HEK293 (cell line): ENCODE data around the gene ANKRD22.

Experiments used
- CTCF ChIA-PET: fragments of 350-600 bp; formaldehyde crosslinking; extraction: SDS; loops from one replicate; lab custom pipeline; 2021; ENCODE audit warnings: antibody characterized with exemption; lab: Yijun Ruan, JAX
- POLR2A ChIA-PET: fragments of 300-600 bp; formaldehyde crosslinking; extraction: SDS; loops from one replicate; lab custom pipeline; 2020; ENCODE audit warnings: antibody characterized with exemption, inconsistent platforms; lab: Yijun Ruan, JAX
- H3K27ac ChIP-seq: fragments of 200-500 bp; sonication (Bioruptor generic); 2 replicates; pipeline ENCODE4 v1.5.1; 2014; ENCODE audit warnings: low read depth, low read length, control low read depth, inconsistent platforms; ENCODE audit errors: extremely low read depth
- H3K36me3 ChIP-seq, 2 experiments: fragments of 200-500 bp in 1 of 2; sonication (Bioruptor generic) in 1 of 2; 1 replicate in 1 of 2; 2 replicates in 1 of 2; pipeline ENCODE4 v1.5.1; 2014 to 2017; ENCODE audit warnings: inconsistent platforms in 2 of 2, low read length in 2 of 2; ENCODE audit not compliant: control insufficient read depth in 2 of 2, insufficient read depth in 1 of 2
- H3K4me1 ChIP-seq: fragments of 200-500 bp; sonication (Bioruptor generic); 2 replicates; pipeline ENCODE4 v1.5.1; 2014; ENCODE audit warnings: mild to moderate bottlenecking, low read length, inconsistent platforms; ENCODE audit not compliant: control insufficient read depth, insufficient read depth
- H3K4me3 ChIP-seq: 2 replicates; pipeline ENCODE4 v1.5.1; 2011; ENCODE audit warnings: low read depth, mild to moderate bottlenecking, control low read depth, low read length, moderate library complexity
- H3K9me3 ChIP-seq: fragments of 200-500 bp; sonication (Bioruptor generic); 2 replicates; pipeline ENCODE4 v1.5.1; 2014; ENCODE audit warnings: low read depth, low read length, inconsistent platforms; ENCODE audit not compliant: control insufficient read depth, insufficient read depth
- GLIS1 ChIP-seq: fragments of 450-650 bp; formaldehyde crosslinking; IDR thresholded peaks from 2 replicates; pipeline ENCODE4 v1.5.1; 2016; ENCODE audit warnings: missing biosample characterization, missing genetic modification characterization
- IKZF3 ChIP-seq: fragments of 450-650 bp; IDR thresholded peaks from 2 replicates; pipeline ENCODE4 v1.5.0; 2018; ENCODE audit warnings: missing biosample characterization, mild to moderate bottlenecking, missing genetic modification characterization, moderate library complexity
- OSR2 ChIP-seq: fragments of 450-650 bp; formaldehyde crosslinking; IDR thresholded peaks from 2 replicates; pipeline ENCODE4 v1.5.1; 2016; ENCODE audit warnings: missing biosample characterization, missing genetic modification characterization
- SP7 ChIP-seq: fragments of 450-650 bp; formaldehyde crosslinking; IDR thresholded peaks from 2 replicates; pipeline ENCODE4 v1.5.1; 2016; ENCODE audit warnings: missing biosample characterization, missing genetic modification characterization
- ZBTB17 ChIP-seq: fragments of 450-650 bp; formaldehyde crosslinking; IDR thresholded peaks from 2 replicates; pipeline ENCODE4 v1.5.1; 2016; ENCODE audit warnings: missing biosample characterization, missing genetic modification characterization
- ZBTB8A ChIP-seq: fragments of 450-650 bp; formaldehyde crosslinking; IDR thresholded peaks from 2 replicates; pipeline ENCODE4 v1.5.1; 2016; ENCODE audit warnings: missing biosample characterization, missing genetic modification characterization
- ZNF214 ChIP-seq: fragments of 450-650 bp; formaldehyde crosslinking; IDR thresholded peaks from 2 replicates; pipeline ENCODE4 v1.5.1; 2017; ENCODE audit warnings: missing biosample characterization, mild to moderate bottlenecking, missing genetic modification characterization, borderline replicate concordance
- ZNF335 ChIP-seq: fragments of 450-650 bp; formaldehyde crosslinking; conservative IDR thresholded peaks from 2 replicates; pipeline ENCODE4 v1.5.1; 2016; ENCODE audit warnings: missing biosample characterization, missing genetic modification characterization
- ZNF37A ChIP-seq: fragments of 450-650 bp; IDR thresholded peaks from 2 replicates; pipeline ENCODE4 v1.5.1; 2018; ENCODE audit warnings: missing biosample characterization, missing genetic modification characterization
- ZNF561 ChIP-seq: fragments of 450-650 bp; IDR thresholded peaks from 2 replicates; pipeline ENCODE4 v1.5.1; 2018; ENCODE audit warnings: missing biosample characterization, missing genetic modification characterization, borderline replicate concordance
- ZNF571 ChIP-seq: fragments of 450-650 bp; formaldehyde crosslinking; IDR thresholded peaks from 2 replicates; pipeline ENCODE4 v1.5.0; 2017; ENCODE audit warnings: missing biosample characterization, missing genetic modification characterization
- ZNF600 ChIP-seq: fragments of 450-650 bp; formaldehyde crosslinking; IDR thresholded peaks from 2 replicates; pipeline ENCODE4 v1.5.1; 2016; ENCODE audit warnings: missing biosample characterization, missing genetic modification characterization
- ZNF664 ChIP-seq: fragments of 450-650 bp; formaldehyde crosslinking; IDR thresholded peaks from 2 replicates; pipeline ENCODE4 v1.5.1; 2016; ENCODE audit warnings: missing biosample characterization, missing genetic modification characterization
- ZNF76 ChIP-seq: fragments of 450-650 bp; formaldehyde crosslinking; IDR thresholded peaks from 2 replicates; pipeline ENCODE4; 2016; ENCODE audit warnings: low read depth, missing biosample characterization, missing genetic modification characterization, borderline replicate concordance
- ZNF843 ChIP-seq: fragments of 450-650 bp; formaldehyde crosslinking; IDR thresholded peaks from 2 replicates; pipeline ENCODE4 v1.5.1; 2016; ENCODE audit warnings: missing biosample characterization, missing genetic modification characterization
- ZXDB ChIP-seq: fragments of 450-650 bp; formaldehyde crosslinking; IDR thresholded peaks from 2 replicates; pipeline ENCODE4 v1.5.1; 2016; ENCODE audit warnings: missing biosample characterization, missing genetic modification characterization
- TF ChIP-seq, protein P1 (sequence below): fragments of 450-650 bp; formaldehyde crosslinking; IDR thresholded peaks from 2 replicates; pipeline ENCODE4 v1.5.1; 2017; ENCODE audit warnings: missing biosample characterization, missing genetic modification characterization
- TF ChIP-seq, protein P2 (sequence below): fragments of 450-650 bp; formaldehyde crosslinking; IDR thresholded peaks from 2 replicates; pipeline ENCODE4 v1.5.1; 2016; ENCODE audit warnings: missing biosample characterization, missing genetic modification characterization
- TF ChIP-seq, protein P3 (sequence below): fragments of 450-650 bp; formaldehyde crosslinking; IDR thresholded peaks from 2 replicates; pipeline ENCODE4 v1.5.1; 2016; ENCODE audit warnings: missing biosample characterization, missing genetic modification characterization, low read depth
- TF ChIP-seq, protein P4 (sequence below): fragments of 450-650 bp; formaldehyde crosslinking; IDR thresholded peaks from 2 replicates; pipeline ENCODE4 v1.5.1; 2016; ENCODE audit warnings: missing biosample characterization, missing genetic modification characterization
- TF ChIP-seq, protein P5 (sequence below): fragments of 450-650 bp; formaldehyde crosslinking; IDR thresholded peaks from 2 replicates; pipeline ENCODE4 v1.5.1; 2017; ENCODE audit warnings: missing biosample characterization, missing genetic modification characterization

Gene ANKRD22

DNA sequence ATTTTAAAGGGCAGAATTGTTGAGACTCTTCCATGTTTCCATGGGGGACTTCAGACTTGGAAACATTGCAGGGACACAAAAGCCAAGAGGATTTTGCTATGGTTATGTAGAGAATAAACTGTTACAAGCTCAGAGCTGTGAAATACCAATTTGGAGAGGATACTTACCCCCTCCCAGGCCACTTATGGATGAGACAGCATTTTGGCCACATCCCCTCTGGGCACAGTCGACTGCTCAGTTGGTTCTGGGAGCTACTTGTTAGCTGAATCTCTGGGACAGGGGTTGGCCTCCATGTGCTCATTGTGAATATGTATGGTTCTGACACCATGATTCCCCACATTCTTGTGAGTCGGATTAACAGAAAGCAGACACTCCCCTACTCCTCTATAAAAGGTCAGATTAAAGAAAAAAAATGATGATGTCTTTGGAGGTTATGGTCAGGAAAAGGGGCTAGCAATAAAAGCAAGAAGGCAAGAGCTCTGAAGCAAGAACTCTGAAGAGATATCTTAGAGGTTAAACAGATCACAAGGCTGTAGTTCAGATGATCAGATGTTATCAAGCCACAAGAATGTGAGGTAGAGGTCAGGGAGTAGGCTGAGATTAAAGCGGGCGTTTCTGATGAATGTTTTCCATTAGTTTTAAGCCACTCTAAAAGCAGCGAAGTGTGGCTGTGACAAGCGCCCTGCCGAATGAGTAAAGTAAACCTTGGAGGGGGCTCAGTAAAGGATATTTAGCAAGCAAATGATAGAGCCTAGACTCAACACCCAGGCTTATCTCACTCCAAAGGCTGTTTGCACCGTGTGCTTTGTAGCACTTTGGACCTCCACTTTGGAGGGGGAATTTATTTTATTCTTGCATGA is 45.6 kb upstream of the ANKRD22 start (continued):
- TF ChIP-seq ZNF37A (no peak), ZNF600 (tag by site-specific recombination) (no peak), ZBTB17 (tag by site-specific recombination) (peak; percentile 18; the same call in 1 of the 2 replicates), ZNF76 (tag by site-specific recombination) (no peak), ZNF843 (tag by site-specific recombination) (no peak), SP7 (tag by site-specific recombination) (0 out of 2 replicates have a peak, but pooled peaks have one; percentile 14), OSR2 (tag by site-specific recombination) (peak; percentile 49)

DNA sequence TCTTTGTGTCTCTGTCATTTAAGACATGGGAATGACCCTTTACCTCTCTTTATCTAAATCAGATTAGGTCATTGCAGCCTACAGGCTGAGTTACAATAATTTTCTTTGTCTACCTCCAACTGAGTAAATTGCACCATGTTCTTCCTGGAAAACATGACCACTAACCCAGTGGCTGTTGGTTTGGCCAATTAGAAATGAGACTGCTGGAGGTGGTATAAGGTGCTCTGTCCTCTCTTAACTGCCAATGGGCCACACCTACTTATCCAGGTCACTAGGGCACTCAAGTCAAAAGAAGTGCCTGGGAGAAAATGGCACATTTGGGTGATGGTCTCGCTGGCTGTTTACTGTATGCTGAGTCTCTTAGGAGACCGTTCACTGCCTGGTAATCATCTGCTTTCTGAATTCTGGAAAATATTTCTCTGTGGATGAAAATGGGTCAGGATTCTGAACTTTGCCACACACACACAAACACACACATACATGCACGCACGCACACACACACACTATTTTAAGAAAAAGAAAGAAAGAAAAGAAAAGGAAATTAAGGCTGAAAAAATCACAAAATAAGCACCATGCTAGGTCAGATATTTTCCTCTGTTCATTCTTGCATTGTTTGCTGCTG is 44.8 kb upstream of the ANKRD22 start:
- H3K4me1 ChIP-seq: peaks cover 30% of the 10 kb centered on the region
- no peak overlapping the region for H3K27ac ChIP-seq
- peaks cover 0 to under 1% of the 10 kb centered on the region in 2 experiments; a peak in 1 of 3 replicates for H3K36me3 ChIP-seq
- ChIA-PET POLR2A (interaction anchor here (1.0 to 1.1 kb wide), 2 partner anchors 16 to 17 kb away, joined by 3 read pairs; partner anchors contain the start of gene STAMBPL1), CTCF (interaction anchor here (1.2 to 1.6 kb wide), 2 partner anchors 36 to 38 kb away, joined by 3 to 5 read pairs; no protein-coding TSS in a partner anchor)
- H3K9me3 ChIP-seq: no peaks in the 10 kb centered on the region
- TF ChIP-seq ZXDB: peak; percentile 31; the same call in 1 of the 2 replicates
- TF ChIP-seq ZNF561: no peak
- TF ChIP-seq, protein P1, sequence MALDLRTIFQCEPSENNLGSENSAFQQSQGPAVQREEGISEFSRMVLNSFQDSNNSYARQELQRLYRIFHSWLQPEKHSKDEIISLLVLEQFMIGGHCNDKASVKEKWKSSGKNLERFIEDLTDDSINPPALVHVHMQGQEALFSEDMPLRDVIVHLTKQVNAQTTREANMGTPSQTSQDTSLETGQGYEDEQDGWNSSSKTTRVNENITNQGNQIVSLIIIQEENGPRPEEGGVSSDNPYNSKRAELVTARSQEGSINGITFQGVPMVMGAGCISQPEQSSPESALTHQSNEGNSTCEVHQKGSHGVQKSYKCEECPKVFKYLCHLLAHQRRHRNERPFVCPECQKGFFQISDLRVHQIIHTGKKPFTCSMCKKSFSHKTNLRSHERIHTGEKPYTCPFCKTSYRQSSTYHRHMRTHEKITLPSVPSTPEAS (tag by site-specific recombination): 0 out of 2 replicates have a peak, but pooled peaks have one; percentile 32
- no peak for TF ChIP-seq ZBTB8A (tag by site-specific recombination)
- peak; percentile 14; the same call in 1 of the 2 replicates for TF ChIP-seq IKZF3 (tag by site-specific recombination)
- TF ChIP-seq, protein P2, sequence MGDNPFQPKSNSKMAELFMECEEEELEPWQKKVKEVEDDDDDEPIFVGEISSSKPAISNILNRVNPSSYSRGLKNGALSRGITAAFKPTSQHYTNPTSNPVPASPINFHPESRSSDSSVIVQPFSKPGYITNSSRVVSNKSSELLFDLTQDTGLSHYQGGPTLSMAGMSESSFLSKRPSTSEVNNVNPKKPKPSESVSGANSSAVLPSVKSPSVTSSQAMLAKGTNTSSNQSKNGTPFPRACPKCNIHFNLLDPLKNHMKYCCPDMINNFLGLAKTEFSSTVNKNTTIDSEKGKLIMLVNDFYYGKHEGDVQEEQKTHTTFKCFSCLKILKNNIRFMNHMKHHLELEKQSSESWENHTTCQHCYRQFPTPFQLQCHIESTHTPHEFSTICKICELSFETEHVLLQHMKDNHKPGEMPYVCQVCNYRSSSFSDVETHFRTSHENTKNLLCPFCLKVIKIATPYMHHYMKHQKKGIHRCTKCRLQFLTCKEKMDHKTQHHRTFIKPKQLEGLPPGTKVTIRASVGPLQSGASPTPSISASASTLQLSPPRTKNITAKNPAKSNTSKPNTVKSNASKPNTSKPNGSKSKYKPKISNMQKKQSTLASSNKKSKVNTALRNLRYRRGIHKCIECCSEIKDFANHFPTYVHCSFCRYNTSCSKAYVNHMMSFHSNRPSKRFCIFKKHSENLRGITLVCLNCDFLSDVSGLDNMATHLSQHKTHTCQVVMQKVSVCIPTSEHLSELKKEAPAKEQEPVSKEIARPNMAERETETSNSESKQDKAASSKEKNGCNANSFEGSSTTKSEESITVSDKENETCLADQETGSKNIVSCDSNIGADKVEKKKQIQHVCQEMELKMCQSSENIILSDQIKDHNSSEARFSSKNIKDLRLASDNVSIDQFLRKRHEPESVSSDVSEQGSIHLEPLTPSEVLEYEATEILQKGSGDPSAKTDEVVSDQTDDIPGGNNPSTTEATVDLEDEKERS (tag by site-specific recombination): no peak
- TF ChIP-seq ZNF571 (tag by site-specific recombination): no peak
- TF ChIP-seq GLIS1 (tag by site-specific recombination): peak; percentile 61
- no peak for TF ChIP-seq ZNF214 (tag by site-specific recombination)
- TF ChIP-seq ZNF335 (tag by site-specific recombination): 0 out of 2 replicates have a peak, but pooled peaks have one; percentile 31
- H3K4me3 ChIP-seq: no peak overlapping the region

DNA sequence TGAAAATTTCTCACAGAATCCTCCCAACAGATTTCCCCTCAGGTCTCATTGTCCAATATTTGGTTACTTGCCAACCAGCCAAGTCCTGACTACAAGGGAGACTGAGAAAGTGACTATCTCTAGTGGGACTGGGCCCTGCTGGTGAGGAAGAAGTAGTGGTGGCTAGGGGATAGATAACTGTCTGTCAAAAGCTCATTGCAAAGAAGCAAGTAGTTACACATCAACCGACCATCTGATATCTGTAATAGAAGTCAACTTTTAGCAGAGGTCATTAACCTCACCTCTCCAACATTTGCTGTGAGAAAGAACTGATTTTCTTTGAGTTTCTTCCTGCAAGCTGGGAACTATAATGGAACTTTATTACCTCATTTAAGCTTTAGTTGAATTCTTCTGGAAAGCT is 43.6 kb upstream of the ANKRD22 start:
- H3K4me1 ChIP-seq: peaks cover 30% of the 10 kb centered on the region
- ChIA-PET POLR2A (interaction anchor here (1.1 kb wide), 1 partner anchor 15 kb away, joined by 3 read pairs; the partner anchor contains the start of gene STAMBPL1), CTCF (interaction anchor here (0.6 to 1.9 kb wide), 5 partner anchors 17 to 59 kb away, joined by 3 to 9 read pairs (median 3); no protein-coding TSS in a partner anchor)
- no peak overlapping the region; the same call in 1 of the 2 replicates for H3K27ac ChIP-seq
- H3K9me3 ChIP-seq: no peaks in the 10 kb centered on the region
- H3K4me3 ChIP-seq: no peak overlapping the region
- no peaks in the 10 kb centered on the region for H3K36me3 ChIP-seq
- TF ChIP-seq ZNF664 (tag by site-specific recombination): peak; percentile 73; the same call in 1 of the 2 replicates
- TF ChIP-seq, protein P3, sequence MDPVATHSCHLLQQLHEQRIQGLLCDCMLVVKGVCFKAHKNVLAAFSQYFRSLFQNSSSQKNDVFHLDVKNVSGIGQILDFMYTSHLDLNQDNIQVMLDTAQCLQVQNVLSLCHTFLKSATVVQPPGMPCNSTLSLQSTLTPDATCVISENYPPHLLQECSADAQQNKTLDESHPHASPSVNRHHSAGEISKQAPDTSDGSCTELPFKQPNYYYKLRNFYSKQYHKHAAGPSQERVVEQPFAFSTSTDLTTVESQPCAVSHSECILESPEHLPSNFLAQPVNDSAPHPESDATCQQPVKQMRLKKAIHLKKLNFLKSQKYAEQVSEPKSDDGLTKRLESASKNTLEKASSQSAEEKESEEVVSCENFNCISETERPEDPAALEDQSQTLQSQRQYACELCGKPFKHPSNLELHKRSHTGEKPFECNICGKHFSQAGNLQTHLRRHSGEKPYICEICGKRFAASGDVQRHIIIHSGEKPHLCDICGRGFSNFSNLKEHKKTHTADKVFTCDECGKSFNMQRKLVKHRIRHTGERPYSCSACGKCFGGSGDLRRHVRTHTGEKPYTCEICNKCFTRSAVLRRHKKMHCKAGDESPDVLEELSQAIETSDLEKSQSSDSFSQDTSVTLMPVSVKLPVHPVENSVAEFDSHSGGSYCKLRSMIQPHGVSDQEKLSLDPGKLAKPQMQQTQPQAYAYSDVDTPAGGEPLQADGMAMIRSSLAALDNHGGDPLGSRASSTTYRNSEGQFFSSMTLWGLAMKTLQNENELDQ (tag by site-specific recombination): no peak
- TF ChIP-seq, protein P4, sequence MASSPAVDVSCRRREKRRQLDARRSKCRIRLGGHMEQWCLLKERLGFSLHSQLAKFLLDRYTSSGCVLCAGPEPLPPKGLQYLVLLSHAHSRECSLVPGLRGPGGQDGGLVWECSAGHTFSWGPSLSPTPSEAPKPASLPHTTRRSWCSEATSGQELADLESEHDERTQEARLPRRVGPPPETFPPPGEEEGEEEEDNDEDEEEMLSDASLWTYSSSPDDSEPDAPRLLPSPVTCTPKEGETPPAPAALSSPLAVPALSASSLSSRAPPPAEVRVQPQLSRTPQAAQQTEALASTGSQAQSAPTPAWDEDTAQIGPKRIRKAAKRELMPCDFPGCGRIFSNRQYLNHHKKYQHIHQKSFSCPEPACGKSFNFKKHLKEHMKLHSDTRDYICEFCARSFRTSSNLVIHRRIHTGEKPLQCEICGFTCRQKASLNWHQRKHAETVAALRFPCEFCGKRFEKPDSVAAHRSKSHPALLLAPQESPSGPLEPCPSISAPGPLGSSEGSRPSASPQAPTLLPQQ (tag by site-specific recombination): no peak
- TF ChIP-seq, protein P5, sequence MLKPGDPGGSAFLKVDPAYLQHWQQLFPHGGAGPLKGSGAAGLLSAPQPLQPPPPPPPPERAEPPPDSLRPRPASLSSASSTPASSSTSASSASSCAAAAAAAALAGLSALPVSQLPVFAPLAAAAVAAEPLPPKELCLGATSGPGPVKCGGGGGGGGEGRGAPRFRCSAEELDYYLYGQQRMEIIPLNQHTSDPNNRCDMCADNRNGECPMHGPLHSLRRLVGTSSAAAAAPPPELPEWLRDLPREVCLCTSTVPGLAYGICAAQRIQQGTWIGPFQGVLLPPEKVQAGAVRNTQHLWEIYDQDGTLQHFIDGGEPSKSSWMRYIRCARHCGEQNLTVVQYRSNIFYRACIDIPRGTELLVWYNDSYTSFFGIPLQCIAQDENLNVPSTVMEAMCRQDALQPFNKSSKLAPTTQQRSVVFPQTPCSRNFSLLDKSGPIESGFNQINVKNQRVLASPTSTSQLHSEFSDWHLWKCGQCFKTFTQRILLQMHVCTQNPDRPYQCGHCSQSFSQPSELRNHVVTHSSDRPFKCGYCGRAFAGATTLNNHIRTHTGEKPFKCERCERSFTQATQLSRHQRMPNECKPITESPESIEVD (tag by site-specific recombination): 0 out of 2 replicates have a peak, but pooled peaks have one; percentile 13
